Lung (tissue), 12 donors: ENCODE results near the gene WNT11. TPM values are rescaled to one million over a fixed set of nuclear protein-coding genes. Genes with fewer than 3 reads are reported as not detected.

Source experiments
- ATAC-seq: fragments of 200-7000 bp; cut with Tn5 transposase; one replicate; pipeline ENCODE4 v1.9.1; 2020; ENCODE audit warnings: moderate number of reproducible peaks; ENCODE audit not compliant: insufficient read depth, low FRiP score
- DNase-seq, 3 donors: peaks; one replicate each; pipeline ENCODE4 v3.0.0-alpha.2; 2013 to 2017
- H3K27ac ChIP-seq, 2 donors: one replicate each; pipeline ENCODE4 v1.5.1; 2013; ENCODE audit warnings: mild to moderate bottlenecking in 2 of 2, moderate library complexity in 2 of 2, control low read depth in 1 of 2, inconsistent platforms in 1 of 2, low read depth in 1 of 2, low read length in 1 of 2
- H3K27me3 ChIP-seq, 3 donors: one replicate each; pipeline ENCODE4 v1.5.1; 2013; ENCODE audit warnings: low read length in 2 of 3; ENCODE audit not compliant: control insufficient read depth in 3 of 3, insufficient read depth in 3 of 3
- H3K36me3 ChIP-seq, 4 donors: one replicate each; pipeline ENCODE4 v1.5.1; 2013; ENCODE audit warnings: low read length in 4 of 4, mild to moderate bottlenecking in 1 of 4, moderate library complexity in 1 of 4; ENCODE audit not compliant: control insufficient read depth in 4 of 4, insufficient read depth in 4 of 4
- H3K4me1 ChIP-seq, 5 donors: one replicate each; pipeline ENCODE4 v1.5.1; 2013; ENCODE audit warnings: low read length in 5 of 5, mild to moderate bottlenecking in 2 of 5, moderate library complexity in 1 of 5; ENCODE audit not compliant: control insufficient read depth in 5 of 5, insufficient read depth in 5 of 5
- H3K4me3 ChIP-seq: one replicate; pipeline ENCODE4 v1.5.1; 2013; ENCODE audit warnings: mild to moderate bottlenecking, control low read depth, moderate library complexity
- H3K9ac ChIP-seq, 2 donors: one replicate each; pipeline ENCODE4 v1.5.1; 2013; ENCODE audit warnings: low read length in 2 of 2, control low read depth in 1 of 2; ENCODE audit not compliant: insufficient read depth in 1 of 2
- H3K9me3 ChIP-seq, 4 donors: one replicate each; pipeline ENCODE4 v1.5.1; 2013; ENCODE audit warnings: low read length in 3 of 4, mild to moderate bottlenecking in 1 of 4, moderate library complexity in 1 of 4; ENCODE audit not compliant: control insufficient read depth in 4 of 4, insufficient read depth in 3 of 4
- WGBS, 2 donors: extraction: QIAGEN DNeasy Blood & Tissue Kit; methylation state at CpG; one replicate each; pipeline ENCODE4 v1.1.7; 2013; 5-methylcytosine and 5-hydroxymethylcytosine counted together
- polyA plus RNA-seq, 2 donors: library from polyadenylated mRNA; stranded (reverse); fragments of 200-250 nt; gene quantifications; one replicate each; pipeline ENCODE4 v1.2.1, GENCODE V29; 2013
- total RNA-seq, 2 donors: library from RNA; depleted of rRNA in 1 of 2; stranded (reverse); fragments of >200 nt in 1 of 2; gene quantifications; one replicate each; pipeline ENCODE4 v1.2.1, GENCODE V29; 2014 to 2021
- TF ChIP-seq, protein P1 (sequence below): IDR thresholded peaks from 2 replicates; pipeline ENCODE4 v1.5.1; 2012; ENCODE audit warnings: mild to moderate bottlenecking; ENCODE audit errors: control extremely low read depth, extremely low read depth
- donor health status: control.
- donor health status: control.
- donor health status: Bipolar disorder and iron deficiency.
- donor health status: healthy.
- donor health status: DM: yes; HTN: yes; CAD: no.

The WNT11 gene
- total and polyA plus RNA-seq, 4 donors, result 1.5 to 31.3 (median 3.6) TPM

DNA sequence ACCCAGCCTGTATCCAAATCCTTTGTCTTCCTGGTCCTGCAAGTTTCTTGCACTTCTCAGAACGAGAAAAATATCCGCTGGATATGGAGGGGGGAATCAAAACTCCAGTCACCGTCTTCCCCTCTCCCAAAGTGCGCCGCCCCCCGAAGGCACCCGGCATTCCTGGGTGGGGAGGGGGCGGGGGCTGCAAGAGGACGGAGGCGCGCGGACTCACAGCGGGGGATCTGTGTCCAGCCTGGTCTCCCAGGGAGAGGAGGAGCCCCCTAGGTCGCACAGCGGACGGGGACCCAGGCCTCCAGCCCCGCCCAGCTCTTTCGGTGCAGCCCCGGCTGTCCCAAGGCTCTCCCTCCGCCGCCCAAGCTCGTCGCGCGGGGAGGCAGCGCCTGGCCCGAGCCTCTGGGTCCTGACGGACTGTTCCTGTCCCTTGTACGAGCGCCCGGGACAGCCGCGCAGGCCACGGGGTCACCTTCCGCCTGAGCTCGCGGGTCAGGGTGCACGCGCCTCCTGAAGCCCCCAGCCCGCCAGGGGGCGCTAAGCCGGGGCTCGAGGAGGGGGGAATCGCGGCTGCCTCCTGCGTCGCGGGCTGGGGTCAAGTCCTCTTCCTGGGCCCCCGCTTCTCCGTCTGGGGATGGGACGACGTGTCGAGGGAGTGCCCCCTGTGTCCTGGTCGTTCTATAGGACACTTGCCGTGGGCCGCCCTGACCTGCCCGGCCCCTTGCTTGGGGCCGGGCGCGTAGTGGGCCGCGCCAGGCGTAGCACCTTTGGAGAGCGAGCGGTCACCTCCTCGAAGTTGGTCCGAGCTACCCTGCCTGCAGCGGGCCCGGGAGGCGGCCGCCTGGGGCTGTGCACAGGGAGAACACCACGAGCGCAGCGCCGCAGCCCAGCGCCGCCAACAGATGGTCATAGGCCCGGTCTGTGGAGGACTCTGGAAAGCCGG lies 2.4 kb upstream of the WNT11 start:
- peaks cover 0 to 4% (median 2%) of the 10 kb centered on the region in 3 donors for H3K27me3 ChIP-seq
- DNase-seq, result peak; percentile 84 to 87 (median 84)
- peaks cover 0 to 6% (median 2%) of the 10 kb centered on the region in 4 donors for H3K36me3 ChIP-seq
- peaks cover 0 to 46% (median 15%) of the 10 kb centered on the region in 5 donors for H3K4me1 ChIP-seq
- ATAC-seq, result peak; percentile 58
- TF ChIP-seq, protein P1, sequence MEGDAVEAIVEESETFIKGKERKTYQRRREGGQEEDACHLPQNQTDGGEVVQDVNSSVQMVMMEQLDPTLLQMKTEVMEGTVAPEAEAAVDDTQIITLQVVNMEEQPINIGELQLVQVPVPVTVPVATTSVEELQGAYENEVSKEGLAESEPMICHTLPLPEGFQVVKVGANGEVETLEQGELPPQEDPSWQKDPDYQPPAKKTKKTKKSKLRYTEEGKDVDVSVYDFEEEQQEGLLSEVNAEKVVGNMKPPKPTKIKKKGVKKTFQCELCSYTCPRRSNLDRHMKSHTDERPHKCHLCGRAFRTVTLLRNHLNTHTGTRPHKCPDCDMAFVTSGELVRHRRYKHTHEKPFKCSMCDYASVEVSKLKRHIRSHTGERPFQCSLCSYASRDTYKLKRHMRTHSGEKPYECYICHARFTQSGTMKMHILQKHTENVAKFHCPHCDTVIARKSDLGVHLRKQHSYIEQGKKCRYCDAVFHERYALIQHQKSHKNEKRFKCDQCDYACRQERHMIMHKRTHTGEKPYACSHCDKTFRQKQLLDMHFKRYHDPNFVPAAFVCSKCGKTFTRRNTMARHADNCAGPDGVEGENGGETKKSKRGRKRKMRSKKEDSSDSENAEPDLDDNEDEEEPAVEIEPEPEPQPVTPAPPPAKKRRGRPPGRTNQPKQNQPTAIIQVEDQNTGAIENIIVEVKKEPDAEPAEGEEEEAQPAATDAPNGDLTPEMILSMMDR, result peak; percentile 58
- H3K9ac ChIP-seq, result no peak overlapping the region
- H3K4me3 ChIP-seq, result peak overlapping the region; percentile 27
- peak overlapping the region in 1 of 2 donors; percentile 62 for H3K27ac ChIP-seq
- H3K9me3 ChIP-seq, result no peaks in the 10 kb centered on the region
- 1% methylated on average over 65 to 79 of the region's 79 CpGs for WGBS, 2 donors

DNA sequence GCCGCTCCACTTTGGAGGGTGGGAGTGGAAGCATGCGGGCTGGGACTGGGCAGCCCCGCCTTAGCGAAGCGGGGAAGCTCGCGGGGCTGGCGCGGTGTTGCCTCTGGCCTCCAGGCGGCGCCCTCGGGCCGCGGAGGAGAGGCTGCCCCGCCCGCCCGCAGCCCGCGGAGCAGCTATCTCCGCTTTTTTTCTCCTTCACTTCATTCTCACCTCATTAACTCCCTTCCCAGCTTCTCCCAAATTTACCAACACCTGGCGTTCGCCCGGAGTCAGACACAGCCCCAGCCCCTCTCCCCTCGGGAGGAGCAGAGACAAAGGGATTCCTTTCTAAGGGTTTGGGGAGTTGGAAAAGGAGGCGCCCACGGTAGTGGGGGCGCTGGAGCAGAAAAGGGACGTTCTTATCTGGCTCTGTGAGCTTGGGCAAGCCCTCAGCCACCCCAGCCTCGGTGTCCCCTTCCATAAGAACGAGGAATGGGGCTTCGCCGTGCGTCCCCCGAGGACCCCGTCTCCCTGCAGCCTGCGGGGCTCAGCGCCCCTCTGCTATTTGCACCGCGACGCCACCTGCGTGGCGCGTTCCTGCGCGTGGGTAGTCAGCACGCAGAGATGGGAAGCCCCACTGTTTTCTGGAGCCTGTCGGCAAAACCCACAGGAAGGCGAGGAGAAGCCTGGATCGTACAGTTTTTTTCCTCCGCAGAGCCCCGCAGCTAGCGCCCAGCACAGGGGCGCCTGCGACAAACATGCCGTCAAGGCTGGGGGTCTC lies 1.5 kb upstream of the WNT11 start:
- H3K9ac ChIP-seq, result no peak overlapping the region

DNA sequence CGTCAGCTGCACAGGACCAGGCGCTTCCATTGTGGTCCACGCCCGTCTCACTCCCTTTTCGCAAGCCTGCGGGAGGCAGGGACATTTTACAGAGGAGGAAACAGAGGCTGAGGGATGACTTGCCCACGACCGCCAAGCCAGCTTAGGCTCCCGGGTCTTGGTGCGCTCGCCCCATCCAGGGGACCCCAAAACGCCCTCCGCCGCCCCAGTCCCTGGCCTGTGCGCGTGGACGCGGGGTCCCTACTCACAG lies 300 bp downstream of the WNT11 start:
- H3K27ac ChIP-seq, result no peak overlapping the region
- no peaks in the 10 kb centered on the region for H3K9me3 ChIP-seq
- DNase-seq (no peak), ATAC-seq (no peak)
- peaks cover 0 to 43% (median 15%) of the 10 kb centered on the region in 5 donors for H3K4me1 ChIP-seq
- H3K4me3 ChIP-seq, result no peak overlapping the region
- H3K36me3 ChIP-seq, result peaks cover 0 to 16% (median 4%) of the 10 kb centered on the region in 4 donors
- H3K9ac ChIP-seq, result peak overlapping the region in 1 of 2 donors; percentile 20
- TF ChIP-seq, protein P1, result no peak
- peaks cover 0 to 1% (median 0%) of the 10 kb centered on the region in 3 donors for H3K27me3 ChIP-seq
- WGBS, 2 donors, result 11 to 16% methylated on average over 18 of the region's 18 CpGs

More for the DNA sequence above, 1.5 kb upstream of the WNT11 start:
- peaks cover 0 to 4% (median 2%) of the 10 kb centered on the region in 3 donors for H3K27me3 ChIP-seq
- 1 to 3% methylated on average over 48 to 55 of the region's 55 CpGs for WGBS, 2 donors
- no peaks in the 10 kb centered on the region for H3K9me3 ChIP-seq
- peaks cover 0 to 9% (median 3%) of the 10 kb centered on the region in 4 donors for H3K36me3 ChIP-seq
- H3K27ac ChIP-seq, result peak overlapping the region in 1 of 2 donors; percentile 28
- peaks cover 0 to 50% (median 15%) of the 10 kb centered on the region in 5 donors for H3K4me1 ChIP-seq
- DNase-seq (peak; percentile 89 to 94 (median 92)), ATAC-seq (peak; percentile 81)
- H3K4me3 ChIP-seq, result peak overlapping the region; percentile 23
- TF ChIP-seq, protein P1, result peak; percentile 84
